Activated T-cell treated with anti-CD3 and anti-CD28 coated beads, Interleukin-2, amount 50 U/mL, for 72 hours (primary cell): ENCODE results near the gene L1CAM. TPM values are rescaled to one million over a fixed set of nuclear protein-coding genes. Genes with fewer than 3 reads are reported as not detected.
A peak's percentile ranks its signal among the peaks of the same experiment; 100 is the strongest.

Experiments used
- ATAC-seq, 2 donors: fragments of 150-1000 bp; cut with Tn5 transposase; replicated peaks in 1 of 2; 2 replicates each; pipeline ENCODE4 v1.10.0; 2021; ENCODE audit warnings: moderate library complexity in 2 of 2, mild to moderate bottlenecking in 1 of 2
- DNase-seq, 2 donors: peaks; one replicate each; pipeline ENCODE4 v3.0.0; 2021 to 2022; ENCODE audit warnings: mixed read lengths in 1 of 2
- H3K27ac Mint-ChIP-seq: one replicate; pipeline ENCODE4 v1.8.0; 2022; ENCODE audit warnings: mild to moderate bottlenecking, moderate library complexity, mixed read lengths
- H3K27me3 Mint-ChIP-seq: one replicate; pipeline ENCODE4 v1.8.0; 2022; ENCODE audit warnings: low read depth, mixed read lengths
- H3K36me3 Mint-ChIP-seq, 2 donors: one replicate each; pipeline ENCODE4 v1.8.0; 2022; ENCODE audit warnings: mixed read lengths in 2 of 2, mild to moderate bottlenecking in 1 of 2; ENCODE audit not compliant: insufficient read depth in 2 of 2
- H3K4me1 Mint-ChIP-seq: one replicate; pipeline ENCODE4 v1.8.0; 2022; ENCODE audit warnings: low read depth, mixed read lengths
- H3K4me3 Mint-ChIP-seq, 2 donors: one replicate each; pipeline ENCODE4 v1.8.0; 2022; ENCODE audit warnings: mild to moderate bottlenecking in 2 of 2, mixed read lengths in 2 of 2, moderate library complexity in 2 of 2
- H3K9me3 Mint-ChIP-seq, 2 donors: one replicate each; pipeline ENCODE4 v1.8.0; 2022; ENCODE audit warnings: mixed read lengths in 2 of 2
- total RNA-seq, 2 donors: library from RNA; stranded (reverse); gene quantifications; one replicate each; pipeline ENCODE4 v1.2.3, GENCODE V29; 2022

L1CAM gene
- total RNA-seq, 2 donors from 2014 or later = 1.8 to 2.1 TPM

GRCh38 chrX:153884590-153884989, 1.4 kb downstream of the L1CAM start:
- H3K4me3 Mint-ChIP-seq = peak overlapping the region; percentile 61 to 66

DNA sequence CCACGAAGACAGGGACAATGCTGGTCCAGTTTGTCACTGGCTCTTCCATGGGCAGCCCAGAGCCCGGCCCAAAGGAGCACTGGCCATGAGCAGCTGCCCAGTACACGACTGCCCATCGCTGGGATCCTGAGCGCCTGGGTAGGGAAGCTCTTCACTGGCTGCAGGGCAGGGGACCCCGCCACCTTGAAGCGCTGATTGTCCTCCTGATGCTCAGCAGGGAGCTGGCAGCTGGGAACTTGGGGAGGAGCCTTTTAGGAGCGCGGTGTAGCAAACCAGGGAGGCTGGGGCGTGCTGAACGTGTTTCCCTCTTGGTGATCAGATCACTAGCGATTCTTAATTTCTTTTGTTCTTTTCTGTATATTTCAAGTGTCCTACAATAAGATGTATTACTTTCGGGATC, 1.8 kb downstream of the L1CAM start:
- peaks cover 41% of the 10 kb centered on the region for H3K27me3 Mint-ChIP-seq
- H3K4me3 Mint-ChIP-seq = peak overlapping the region; percentile 39 to 66
- no peak for ATAC-seq
- H3K27ac Mint-ChIP-seq = no peak overlapping the region
- peaks cover 7% of the 10 kb centered on the region for H3K4me1 Mint-ChIP-seq
- no peak for DNase-seq
- no peaks in the 10 kb centered on the region for H3K36me3 Mint-ChIP-seq
- no peaks in the 10 kb centered on the region for H3K9me3 Mint-ChIP-seq

More at GRCh38 chrX:153884590-153884989, 1.4 kb downstream of the L1CAM start:
- H3K27ac Mint-ChIP-seq = no peak overlapping the region
- DNase-seq (no peak), ATAC-seq (no peak)
- peaks cover 4% of the 10 kb centered on the region for H3K4me1 Mint-ChIP-seq
- H3K27me3 Mint-ChIP-seq = peaks cover 40% of the 10 kb centered on the region
- H3K9me3 Mint-ChIP-seq = no peaks in the 10 kb centered on the region
- H3K36me3 Mint-ChIP-seq = no peaks in the 10 kb centered on the region

DNA sequence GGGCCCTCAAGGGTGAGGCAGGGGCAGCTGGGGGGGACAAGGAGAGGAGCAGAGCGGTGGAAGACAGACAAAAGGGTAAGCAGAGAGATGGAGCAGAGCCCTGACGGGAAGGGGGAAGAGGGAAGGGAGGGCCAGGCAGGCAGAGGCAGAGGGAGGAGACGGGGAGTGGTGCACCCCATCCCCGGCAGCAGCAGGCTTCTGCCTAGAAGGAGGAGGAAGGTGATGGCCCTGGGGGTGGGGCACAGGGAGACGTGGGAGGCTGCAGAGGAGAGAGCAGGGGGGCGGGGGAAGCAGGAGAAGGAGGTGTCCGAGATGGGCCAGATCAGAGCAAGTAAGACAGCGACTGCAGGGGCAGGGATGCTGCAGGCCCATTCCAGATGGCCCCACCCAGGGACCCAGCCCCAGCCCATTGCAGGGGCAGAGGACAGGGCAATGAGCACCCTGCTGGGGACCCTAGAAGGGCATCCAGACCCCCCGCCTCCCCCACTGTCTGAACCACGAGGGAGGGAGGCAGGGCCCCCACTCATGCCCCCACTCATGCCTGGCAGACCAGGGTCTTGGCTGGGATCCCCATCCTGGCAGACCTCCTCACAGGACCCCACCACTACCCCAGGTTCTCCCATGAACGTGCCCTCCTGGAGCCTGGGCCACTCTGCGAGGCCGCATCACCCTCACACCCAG, 2.7 kb downstream of the L1CAM start:
- H3K4me1 Mint-ChIP-seq = peaks cover 16% of the 10 kb centered on the region
- no peak overlapping the region for H3K27ac Mint-ChIP-seq
- H3K36me3 Mint-ChIP-seq = no peaks in the 10 kb centered on the region
- no peaks in the 10 kb centered on the region for H3K9me3 Mint-ChIP-seq
- peaks cover 41% of the 10 kb centered on the region for H3K27me3 Mint-ChIP-seq
- no peak for DNase-seq
- H3K4me3 Mint-ChIP-seq = no peak overlapping the region
- ATAC-seq = no peak

DNA sequence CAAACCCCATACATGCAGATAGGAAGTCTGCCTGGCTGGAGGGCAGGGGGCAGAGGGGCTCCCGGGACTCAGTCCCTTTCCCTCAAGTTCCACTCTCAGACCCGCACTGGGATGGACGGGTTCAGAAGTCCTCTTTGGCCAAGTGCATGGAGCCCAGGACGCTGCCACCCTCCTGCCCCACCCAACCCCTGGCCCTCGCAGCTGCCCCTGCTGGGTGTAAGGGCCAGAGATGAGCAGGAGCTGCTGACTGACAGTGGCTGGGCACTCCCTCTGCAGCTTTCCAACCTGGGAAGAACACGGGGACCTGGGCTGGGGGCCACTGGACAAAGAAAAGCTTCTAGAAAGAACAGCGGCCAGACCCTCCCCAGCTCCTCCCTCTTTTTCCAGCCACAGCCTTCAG, 3.4 kb downstream of the L1CAM start:
- DNase-seq (no peak), ATAC-seq (no peak)
- peaks cover 41% of the 10 kb centered on the region for H3K27me3 Mint-ChIP-seq
- no peaks in the 10 kb centered on the region for H3K36me3 Mint-ChIP-seq
- peaks cover 23% of the 10 kb centered on the region for H3K4me1 Mint-ChIP-seq
- no peak overlapping the region for H3K27ac Mint-ChIP-seq
- no peaks in the 10 kb centered on the region for H3K9me3 Mint-ChIP-seq
- no peak overlapping the region for H3K4me3 Mint-ChIP-seq

- Mint-ChIP-seq H3K27me3 (peaks cover 41% of the 10 kb centered on the region), H3K4me3 (no peak overlapping the region), H3K27ac (no peak overlapping the region), H3K36me3 (no peaks in the 10 kb centered on the region), H3K4me1 (peaks cover 24% of the 10 kb centered on the region), H3K9me3 (no peaks in the 10 kb centered on the region)
- DNase-seq = no peak
- no peak for ATAC-seq
Measured at GRCh38 chrX:153882086-153882498, 3.9 kb downstream of the L1CAM start.

DNA sequence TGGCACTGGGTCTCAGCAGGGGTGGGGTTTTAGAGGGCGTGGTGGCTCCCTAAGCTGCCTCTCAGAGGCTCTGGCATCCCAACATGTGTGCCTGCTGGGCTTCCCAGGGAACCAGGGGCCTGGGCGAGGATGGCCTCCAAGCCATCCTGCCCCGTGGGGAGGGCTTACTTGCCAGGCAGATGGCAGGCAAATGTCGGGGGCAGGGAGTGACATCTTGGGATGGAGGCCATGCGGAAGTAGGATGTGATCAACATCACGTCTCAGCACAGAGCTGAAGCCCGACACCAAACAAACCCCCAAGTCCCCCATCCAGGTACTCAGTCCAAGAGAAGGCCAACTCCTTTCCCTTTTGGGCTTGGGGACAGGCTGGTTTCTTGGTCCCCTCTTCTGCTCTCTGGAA, 4.7 kb downstream of the L1CAM start:
- DNase-seq = no peak
- Mint-ChIP-seq H3K36me3 (no peaks in the 10 kb centered on the region), H3K4me1 (peaks cover 24% of the 10 kb centered on the region)

GRCh38 chrX:153880440-153880815, 5.5 kb downstream of the L1CAM start:
- H3K36me3 Mint-ChIP-seq = no peaks in the 10 kb centered on the region
- no peak for ATAC-seq
- peaks cover 24% of the 10 kb centered on the region for H3K4me1 Mint-ChIP-seq
- no peak overlapping the region for H3K4me3 Mint-ChIP-seq
- no peak overlapping the region for H3K27ac Mint-ChIP-seq
- no peak for DNase-seq
- H3K9me3 Mint-ChIP-seq = peaks cover 0 to 2% of the 10 kb centered on the region in 2 donors
- peaks cover 49% of the 10 kb centered on the region for H3K27me3 Mint-ChIP-seq

More for the DNA sequence above, 4.7 kb downstream of the L1CAM start:
- no peak overlapping the region for H3K27ac Mint-ChIP-seq
- ATAC-seq = no peak
- H3K4me3 Mint-ChIP-seq = no peak overlapping the region
- H3K9me3 Mint-ChIP-seq = peaks cover 0 to under 1% of the 10 kb centered on the region in 2 donors
- peaks cover 44% of the 10 kb centered on the region for H3K27me3 Mint-ChIP-seq

- Mint-ChIP-seq H3K9me3 (peaks cover 0 to 2% of the 10 kb centered on the region in 2 donors), H3K4me1 (peaks cover 24% of the 10 kb centered on the region), H3K4me3 (peak overlapping the region in 1 of 2 donors; percentile 49), H3K27ac (no peak overlapping the region), H3K27me3 (peaks cover 50% of the 10 kb centered on the region), H3K36me3 (no peaks in the 10 kb centered on the region)
- DNase-seq (no peak), ATAC-seq (no peak)
Measured at GRCh38 chrX:153879741-153880439, 6.1 kb downstream of the L1CAM start.

DNA sequence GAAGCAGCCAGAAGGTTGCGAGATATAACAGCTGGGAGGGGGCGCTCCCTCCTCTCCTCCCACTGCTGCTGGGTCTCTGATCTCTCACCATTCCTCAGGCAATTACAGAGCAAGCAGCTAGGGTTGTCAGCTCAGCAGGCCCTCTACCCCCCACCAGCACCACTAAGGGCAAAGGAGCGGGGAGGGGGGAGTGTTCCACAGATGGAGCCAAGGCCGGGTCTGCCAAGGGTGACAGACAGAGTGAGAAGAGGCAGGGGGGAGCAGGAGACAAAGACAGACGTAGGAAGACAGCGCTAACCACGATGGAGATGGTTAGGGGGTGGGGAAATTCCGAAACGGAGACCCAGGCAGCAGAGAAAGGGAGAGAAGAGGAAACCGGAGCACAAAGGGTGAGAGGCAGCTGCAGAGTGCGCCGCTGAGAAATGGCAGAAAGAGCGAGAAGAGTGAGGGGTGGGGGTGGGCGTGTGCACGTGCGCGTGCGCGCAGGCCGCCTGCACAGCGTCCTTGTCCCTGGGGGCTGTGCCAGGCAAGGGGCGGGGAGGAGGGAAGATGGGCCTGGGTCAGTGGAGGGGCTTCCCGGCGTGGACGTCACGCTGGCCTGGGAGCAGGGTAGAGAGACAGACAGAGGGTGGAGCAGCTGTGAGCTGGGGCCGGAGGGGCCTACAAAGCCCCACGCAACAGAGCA, 6.9 kb downstream of the L1CAM start:
- H3K4me3 Mint-ChIP-seq = peak overlapping the region; percentile 49 to 64
- peaks cover 0 to 2% of the 10 kb centered on the region in 2 donors for H3K9me3 Mint-ChIP-seq
- H3K36me3 Mint-ChIP-seq = no peaks in the 10 kb centered on the region
- H3K27me3 Mint-ChIP-seq = peaks cover 50% of the 10 kb centered on the region
- ATAC-seq (peak; percentile 43 to 45), DNase-seq (no peak)
- H3K4me1 Mint-ChIP-seq = peaks cover 19% of the 10 kb centered on the region
- no peak overlapping the region for H3K27ac Mint-ChIP-seq

DNA sequence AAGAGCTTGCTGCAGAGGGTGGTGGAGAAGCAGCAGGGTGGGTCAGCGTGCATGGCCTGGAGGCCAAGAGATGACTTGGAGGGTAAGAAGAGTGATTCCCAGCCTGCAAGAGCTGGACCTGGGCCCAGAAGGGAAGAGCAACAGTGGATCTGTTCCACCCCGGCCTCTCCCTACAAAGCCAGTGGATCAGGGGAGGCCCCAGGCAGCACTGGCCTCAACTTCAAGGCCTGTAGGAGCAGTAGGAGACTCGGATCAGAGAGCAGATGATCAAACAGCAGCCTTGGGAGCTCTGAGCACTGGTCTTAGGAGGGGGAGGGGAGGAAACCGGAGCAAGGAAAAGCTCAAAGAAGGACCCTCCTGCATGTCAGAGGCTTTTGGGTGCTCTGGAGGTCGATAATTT, 7.6 kb downstream of the L1CAM start:
- H3K27ac Mint-ChIP-seq = no peak overlapping the region
- no peaks in the 10 kb centered on the region for H3K36me3 Mint-ChIP-seq

GRCh38 chrX:153877571-153878261, 8.3 kb downstream of the L1CAM start:
- DNase-seq (no peak), ATAC-seq (no peak)
- no peak overlapping the region for H3K4me3 Mint-ChIP-seq
- no peaks in the 10 kb centered on the region for H3K36me3 Mint-ChIP-seq
- peaks cover 59% of the 10 kb centered on the region for H3K27me3 Mint-ChIP-seq
- peaks cover 0 to 2% of the 10 kb centered on the region in 2 donors for H3K9me3 Mint-ChIP-seq
- H3K27ac Mint-ChIP-seq = no peak overlapping the region
- peaks cover 19% of the 10 kb centered on the region for H3K4me1 Mint-ChIP-seq

More for the DNA sequence above, 7.6 kb downstream of the L1CAM start:
- H3K4me1 Mint-ChIP-seq = peaks cover 19% of the 10 kb centered on the region
- peaks cover 0 to 2% of the 10 kb centered on the region in 2 donors for H3K9me3 Mint-ChIP-seq
- DNase-seq (no peak), ATAC-seq (no peak)
- peaks cover 55% of the 10 kb centered on the region for H3K27me3 Mint-ChIP-seq
- H3K4me3 Mint-ChIP-seq = no peak overlapping the region

DNA sequence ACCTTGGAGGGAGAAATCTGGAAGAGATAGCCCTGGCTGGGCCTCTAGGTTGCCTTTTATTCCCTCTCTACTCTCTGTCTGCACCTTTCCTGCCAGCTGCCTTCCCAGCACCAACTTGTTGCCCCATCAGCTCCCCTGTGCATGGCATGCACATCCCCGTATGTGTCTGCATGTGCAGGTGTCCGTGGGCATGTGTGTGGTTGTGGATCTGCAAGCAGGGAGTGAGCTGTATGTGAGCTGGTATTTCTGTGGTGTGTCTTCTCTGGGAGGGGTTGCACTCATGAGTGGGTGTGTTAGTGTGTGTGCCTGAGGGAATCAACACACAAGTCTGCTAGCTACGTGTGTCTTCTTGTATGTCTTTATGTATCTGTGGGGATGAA, 9.9 kb downstream of the L1CAM start:
- Mint-ChIP-seq H3K9me3 (peaks cover 0 to 2% of the 10 kb centered on the region in 2 donors), H3K4me3 (no peak overlapping the region), H3K4me1 (peaks cover 19% of the 10 kb centered on the region), H3K27ac (no peak overlapping the region), H3K36me3 (no peaks in the 10 kb centered on the region), H3K27me3 (peaks cover 63% of the 10 kb centered on the region)
- ATAC-seq (no peak), DNase-seq (no peak)
